GM12878 (cell line): Measurements from ENCODE around the gene CTIF. TPM values are rescaled to one million over a fixed set of nuclear protein-coding genes. Genes with fewer than 3 reads are reported as not detected.

Experiments
- ATAC-seq: fragments of 200-7000 bp; cut with Tn5 transposase; 3 replicates; pipeline ENCODE4 v1.9.1; 2020; ENCODE audit warnings: mild to moderate bottlenecking, moderate library complexity
- BruUV-seq: library from RNA; stranded (reverse); fragments of 400-500 nt; replicated peaks from 2 replicates; lab custom pipeline; 2021; lab: Mats Ljungman, UMichigan
- CTCF ChIA-PET: fragments of 300-600 bp; sonication (Branson Sonifier 250); formaldehyde crosslinking; extraction: SDS; loops from one replicate; lab custom pipeline; 2021; ENCODE audit warnings: inconsistent platforms; lab: Yijun Ruan, JAX
- POLR2A ChIA-PET: fragments of 350-600 bp; formaldehyde crosslinking; extraction: SDS; loops from one replicate; lab custom pipeline; 2021; ENCODE audit warnings: inconsistent platforms; lab: Charles Lee
- RAD21 ChIA-PET: fragments of 300-600 bp; sonication (Branson Sonifier 250); formaldehyde crosslinking; loops from one replicate; lab custom pipeline; 2023; ENCODE audit warnings: antibody characterized with exemption; ENCODE audit not compliant: unreplicated experiment; lab: Charles Lee
- SMC1A ChIA-PET: fragments of 300-600 bp; sonication (Branson Sonifier 250); formaldehyde crosslinking; loops from one replicate; lab custom pipeline; 2023; ENCODE audit not compliant: unreplicated experiment, uncharacterized antibody; lab: Charles Lee
- DNase-seq: peaks from one replicate; pipeline ENCODE4 v3.0.0-alpha.2; 2011; ENCODE audit warnings: low read depth, low spot score
- FAIRE-seq: peaks from 3 replicates; lab custom pipeline; 2011; peaks lifted over from hg19 to GRCh38; lab: Jason Lieb, UNC
- H2AFZ ChIP-seq: 2 replicates; pipeline ENCODE4 v1.6.0; 2011; ENCODE audit warnings: low read depth, low read length, control low read depth; ENCODE audit not compliant: control insufficient read depth
- H3K27ac ChIP-seq: 2 replicates; pipeline ENCODE4 v1.5.1; 2011; ENCODE audit warnings: control low read depth; ENCODE audit not compliant: control insufficient read depth, insufficient read depth
- H3K27me3 ChIP-seq, 2 experiments: replicated peaks in 1 of 2; 2 replicates each; pipeline versions ENCODE4 v1.6.0 to v1.6.1; 2011; ENCODE audit warnings: low read length in 1 of 2; ENCODE audit not compliant: control insufficient read depth in 2 of 2, insufficient read depth in 2 of 2
- H3K36me3 ChIP-seq, 2 experiments: 2 replicates each; pipeline ENCODE4 v1.5.1; 2011; ENCODE audit warnings: low read length in 1 of 2; ENCODE audit not compliant: control insufficient read depth in 2 of 2, insufficient read depth in 2 of 2
- H3K4me1 ChIP-seq: 2 replicates; pipeline ENCODE4 v1.6.1; 2011; ENCODE audit warnings: mild to moderate bottlenecking, low read length, moderate library complexity, mixed read lengths; ENCODE audit not compliant: control insufficient read depth, insufficient read depth
- H3K4me2 ChIP-seq: 2 replicates; pipeline ENCODE4 v1.6.0; 2011; ENCODE audit warnings: control low read depth; ENCODE audit not compliant: control insufficient read depth, insufficient read depth
- H3K4me3 ChIP-seq: fragments of 200-600 bp; sonication (generic); 2 replicates; pipeline ENCODE4 v1.5.1; 2016
- H3K79me2 ChIP-seq: 2 replicates; pipeline ENCODE4 v1.6.0; 2011; ENCODE audit warnings: low read length; ENCODE audit not compliant: control insufficient read depth, insufficient read depth
- H3K9ac ChIP-seq: 2 replicates; pipeline ENCODE4 v1.8.0; 2011; ENCODE audit warnings: low read length, control low read depth, mixed read lengths; ENCODE audit not compliant: control insufficient read depth, insufficient read depth
- H3K9me3 ChIP-seq: replicated peaks from 3 replicates; pipeline ENCODE4 v1.5.1; 2011; ENCODE audit warnings: mild to moderate bottlenecking, low read length; ENCODE audit not compliant: control insufficient read depth, insufficient read depth
- H4K20me1 ChIP-seq: 2 replicates; pipeline ENCODE4 v1.6.0; 2011; ENCODE audit not compliant: control insufficient read depth, insufficient read depth
- BCL11A ChIP-seq: IDR thresholded peaks from 2 replicates; pipeline ENCODE4 v1.6.1; 2011; ENCODE audit warnings: low read depth, low read length
- CBX3 ChIP-seq: fragments of 200-600 bp; sonication (generic); IDR thresholded peaks from 2 replicates; pipeline ENCODE4 v1.6.1; 2016; ENCODE audit warnings: low read depth, borderline replicate concordance
- CHD2 ChIP-seq: IDR thresholded peaks from 2 replicates; pipeline ENCODE4 v1.6.1; 2011; ENCODE audit warnings: low read depth, low read length, improper control_type of control experiment, borderline replicate concordance
- EED ChIP-seq: sonication (generic); IDR thresholded peaks from 2 replicates; pipeline ENCODE4 v1.6.1; 2016; ENCODE audit warnings: antibody characterized with exemption, low read depth
- KLF5 ChIP-seq: fragments of 450-650 bp; IDR thresholded peaks from 2 replicates; pipeline ENCODE4 v1.6.1; 2014; ENCODE audit warnings: mild to moderate bottlenecking; ENCODE audit not compliant: partially characterized antibody
- POLR2AphosphoS2 ChIP-seq: IDR thresholded peaks from 2 replicates; pipeline ENCODE4 v1.6.1; 2011; ENCODE audit warnings: low read depth, mild to moderate bottlenecking, low read length, improper control_type of control experiment, moderate library complexity
- TBL1XR1 ChIP-seq: IDR thresholded peaks from 2 replicates; pipeline ENCODE4 v1.6.1; 2012; ENCODE audit warnings: low read depth, low read length, improper control_type of control experiment
- WGBS: methylation state at CpG from one replicate; pipeline ENCODE4 v1.1.6; 2016; ENCODE audit warnings: low lambda C conversion rate; ENCODE audit not compliant: insufficient replicate concordance, insufficient coverage; ENCODE audit errors: missing lambda C conversion rate; 5-methylcytosine and 5-hydroxymethylcytosine counted together
- in situ Hi-C: fragments of 300-500 bp; cut with MboI; formaldehyde crosslinking; loops from 9 replicates; pipeline ENCODE4 v1.14.3; 2018; ENCODE audit warnings: mixed read lengths
- intact Hi-C: fragments of 100-400 bp; cut with micrococcal nuclease; formaldehyde crosslinking; loops from one replicate; pipeline ENCODE4 v1.14.2; 2022; ENCODE audit not compliant: unreplicated experiment
- polyA plus RNA-seq, 11 experiments: library from polyadenylated mRNA; depleted of rRNA in 4 of 11; unstranded in 6 of 11; stranded (reverse) in 5 of 11; fragments of >200 nt; fragmentation: Nextera tagmentation in 4 of 11; fragmentation: Illumina TruSeq in 1 of 11; extraction: Ambion mirVana in 4 of 11; extraction: Trizol in 1 of 11; gene quantifications; 1 replicate in 1 of 11; 2 replicates in 10 of 11; pipeline versions ENCODE4 v1.2.1 to v1.2.3, GENCODE V29; 2011 to 2016; ENCODE audit warnings: inconsistent platforms in 2 of 11, missing spikeins in 2 of 11, low read depth in 1 of 11
- total RNA-seq, 4 experiments: library from RNA; depleted of rRNA in 3 of 4; stranded (reverse); fragments of >200 nt in 3 of 4; fragmentation: Illumina TruSeq in 1 of 4; extraction: Trizol in 1 of 4; gene quantifications; 2 replicates each; pipeline versions ENCODE4 v1.2.1 to v1.2.3, GENCODE V29; 2013 to 2021
- TF ChIP-seq, protein P1 (sequence below): IDR thresholded peaks from 2 replicates; pipeline ENCODE4 v1.6.1; 2011; ENCODE audit warnings: mild to moderate bottlenecking, low read depth, low read length, moderate library complexity; ENCODE audit not compliant: insufficient replicate concordance
- TF ChIP-seq, protein P2 (sequence below), 3 experiments: IDR thresholded peaks in 2 of 3; conservative IDR thresholded peaks in 1 of 3; 2 replicates each; pipeline ENCODE4 v1.5.1; 2011; ENCODE audit warnings: low read depth in 3 of 3, low read length in 3 of 3, mild to moderate bottlenecking in 3 of 3, control low read depth in 2 of 3, moderate library complexity in 2 of 3, inconsistent platforms in 1 of 3, mixed read lengths in 1 of 3; ENCODE audit not compliant: control insufficient read depth in 2 of 3, insufficient read depth in 1 of 3; ENCODE audit errors: extremely low read depth in 1 of 3
- TF ChIP-seq, protein P3 (sequence below): fragments of 450-650 bp; IDR thresholded peaks from 2 replicates; pipeline ENCODE4 v1.6.1; 2014; ENCODE audit warnings: mild to moderate bottlenecking

Gene CTIF
- total and polyA plus RNA-seq, 10 of the 15 experiments (the other 5 are each of a cell fraction or from before 2014, with no cell fraction given), result 0.06 to 11.6 (median 2.5) TPM

DNA sequence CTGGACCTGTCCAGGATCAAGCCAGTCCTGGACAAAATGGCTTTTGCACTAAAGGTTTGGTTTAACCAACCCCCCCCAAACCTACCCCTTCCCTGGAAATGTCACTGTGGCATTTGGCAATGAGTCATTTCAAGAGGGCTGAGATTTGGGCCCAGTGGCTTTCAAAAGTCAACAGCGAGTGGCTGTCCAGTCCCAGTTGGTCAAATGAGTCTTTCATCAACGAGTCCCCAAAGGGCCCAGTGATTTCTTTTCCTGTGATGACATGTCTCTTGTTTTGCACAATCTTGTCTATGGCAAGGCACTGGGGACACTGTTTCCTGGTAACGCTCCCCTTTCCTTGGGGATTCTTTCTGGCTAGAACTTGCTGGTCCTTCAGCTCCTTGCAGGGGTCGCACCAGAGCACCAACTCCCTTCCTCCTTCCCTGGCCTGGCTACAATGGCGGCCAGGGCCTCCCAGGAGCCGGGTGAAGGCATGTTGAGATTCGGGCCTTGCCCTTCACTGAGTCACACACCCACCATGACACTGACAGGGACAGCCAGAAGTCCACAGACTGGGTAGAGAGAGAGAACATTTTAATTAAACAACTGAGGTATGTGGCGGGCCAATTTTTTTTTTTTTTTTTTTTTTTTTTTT is 324.7 kb downstream of the CTIF start (continued):
- TF ChIP-seq, protein P1, sequence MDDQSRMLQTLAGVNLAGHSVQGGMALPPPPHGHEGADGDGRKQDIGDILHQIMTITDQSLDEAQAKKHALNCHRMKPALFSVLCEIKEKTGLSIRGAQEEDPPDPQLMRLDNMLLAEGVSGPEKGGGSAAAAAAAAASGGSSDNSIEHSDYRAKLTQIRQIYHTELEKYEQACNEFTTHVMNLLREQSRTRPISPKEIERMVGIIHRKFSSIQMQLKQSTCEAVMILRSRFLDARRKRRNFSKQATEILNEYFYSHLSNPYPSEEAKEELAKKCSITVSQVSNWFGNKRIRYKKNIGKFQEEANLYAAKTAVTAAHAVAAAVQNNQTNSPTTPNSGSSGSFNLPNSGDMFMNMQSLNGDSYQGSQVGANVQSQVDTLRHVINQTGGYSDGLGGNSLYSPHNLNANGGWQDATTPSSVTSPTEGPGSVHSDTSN, result no peak
- TF ChIP-seq BCL11A, result no peak
- TF ChIP-seq TBL1XR1, result no peak
- TF ChIP-seq, protein P2, sequence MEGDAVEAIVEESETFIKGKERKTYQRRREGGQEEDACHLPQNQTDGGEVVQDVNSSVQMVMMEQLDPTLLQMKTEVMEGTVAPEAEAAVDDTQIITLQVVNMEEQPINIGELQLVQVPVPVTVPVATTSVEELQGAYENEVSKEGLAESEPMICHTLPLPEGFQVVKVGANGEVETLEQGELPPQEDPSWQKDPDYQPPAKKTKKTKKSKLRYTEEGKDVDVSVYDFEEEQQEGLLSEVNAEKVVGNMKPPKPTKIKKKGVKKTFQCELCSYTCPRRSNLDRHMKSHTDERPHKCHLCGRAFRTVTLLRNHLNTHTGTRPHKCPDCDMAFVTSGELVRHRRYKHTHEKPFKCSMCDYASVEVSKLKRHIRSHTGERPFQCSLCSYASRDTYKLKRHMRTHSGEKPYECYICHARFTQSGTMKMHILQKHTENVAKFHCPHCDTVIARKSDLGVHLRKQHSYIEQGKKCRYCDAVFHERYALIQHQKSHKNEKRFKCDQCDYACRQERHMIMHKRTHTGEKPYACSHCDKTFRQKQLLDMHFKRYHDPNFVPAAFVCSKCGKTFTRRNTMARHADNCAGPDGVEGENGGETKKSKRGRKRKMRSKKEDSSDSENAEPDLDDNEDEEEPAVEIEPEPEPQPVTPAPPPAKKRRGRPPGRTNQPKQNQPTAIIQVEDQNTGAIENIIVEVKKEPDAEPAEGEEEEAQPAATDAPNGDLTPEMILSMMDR (IDR thresholded peaks at IDR 0.05 in 2 of 3, conservative IDR thresholded peaks at IDR 0.05 in 1 of 3; ENCODE audit: control insufficient read depth in 2 of 3, extremely low read depth in 1 of 3, insufficient read depth in 1 of 3, low read depth in 3 of 3, low read length in 3 of 3), result no peak
- TF ChIP-seq, protein P3, sequence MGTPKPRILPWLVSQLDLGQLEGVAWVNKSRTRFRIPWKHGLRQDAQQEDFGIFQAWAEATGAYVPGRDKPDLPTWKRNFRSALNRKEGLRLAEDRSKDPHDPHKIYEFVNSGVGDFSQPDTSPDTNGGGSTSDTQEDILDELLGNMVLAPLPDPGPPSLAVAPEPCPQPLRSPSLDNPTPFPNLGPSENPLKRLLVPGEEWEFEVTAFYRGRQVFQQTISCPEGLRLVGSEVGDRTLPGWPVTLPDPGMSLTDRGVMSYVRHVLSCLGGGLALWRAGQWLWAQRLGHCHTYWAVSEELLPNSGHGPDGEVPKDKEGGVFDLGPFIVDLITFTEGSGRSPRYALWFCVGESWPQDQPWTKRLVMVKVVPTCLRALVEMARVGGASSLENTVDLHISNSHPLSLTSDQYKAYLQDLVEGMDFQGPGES, result no peak

GRCh38 chr18:48864876-48865275 is 326.0 kb downstream of the CTIF start:
- Histone ChIP-seq H3K4me3 (no peak overlapping the region), H2AFZ (no peak overlapping the region), H3K27ac (no peak overlapping the region), H3K27me3 (no peaks in the 10 kb centered on the region), H3K4me1 (peaks cover 29% of the 10 kb centered on the region), H3K9ac (no peak overlapping the region), H3K9me3 (peaks cover 4% of the 10 kb centered on the region; the same call in 1 of the 3 replicates), H3K4me2 (no peak overlapping the region), H4K20me1 (no peaks in the 10 kb centered on the region), H3K36me3 (no peaks in the 10 kb centered on the region; a peak in 1 of 4 replicates), H3K79me2 (no peaks in the 10 kb centered on the region)
- ATAC-seq (no peak), FAIRE-seq (no peak), DNase-seq (no peak)
- ChIA-PET RAD21 (no interaction called here), POLR2A (no interaction called here), CTCF (no interaction called here), SMC1A (no interaction called here)
- no peak for TF ChIP-seq EED
- no peak for TF ChIP-seq CHD2
- TF ChIP-seq POLR2AphosphoS2, result no peak
- TF ChIP-seq, protein P1, result no peak
- TF ChIP-seq CBX3, result no peak
- no peak for TF ChIP-seq KLF5
- WGBS, result 96% methylated on average over 15 of the region's 15 CpGs
- in situ Hi-C loops, result no loop called here
- BruUV-seq, result no TSS peak
- intact Hi-C loops, result loop anchor here (5.0 kb wide), 2 partner anchors 52 to 67 kb away; no protein-coding TSS in a partner anchor
